KBM-7 (cell line): Measurements from ENCODE around the gene USP21.
A peak's percentile ranks its signal among the peaks of the same experiment; 100 is the strongest.

Source experiments
- DNase-seq: peaks from one replicate; pipeline ENCODE4 v3.0.0-alpha.2; 2015
- in situ Hi-C: fragments of 300-500 bp; cut with MboI; formaldehyde crosslinking; loops from 2 replicates; pipeline ENCODE4 v1.14.3; 2020; ENCODE audit warnings: low sequenced_read_pairs, low pct_unique_long_range_greater_than_20kb, mixed read lengths

The USP21 gene

DNA sequence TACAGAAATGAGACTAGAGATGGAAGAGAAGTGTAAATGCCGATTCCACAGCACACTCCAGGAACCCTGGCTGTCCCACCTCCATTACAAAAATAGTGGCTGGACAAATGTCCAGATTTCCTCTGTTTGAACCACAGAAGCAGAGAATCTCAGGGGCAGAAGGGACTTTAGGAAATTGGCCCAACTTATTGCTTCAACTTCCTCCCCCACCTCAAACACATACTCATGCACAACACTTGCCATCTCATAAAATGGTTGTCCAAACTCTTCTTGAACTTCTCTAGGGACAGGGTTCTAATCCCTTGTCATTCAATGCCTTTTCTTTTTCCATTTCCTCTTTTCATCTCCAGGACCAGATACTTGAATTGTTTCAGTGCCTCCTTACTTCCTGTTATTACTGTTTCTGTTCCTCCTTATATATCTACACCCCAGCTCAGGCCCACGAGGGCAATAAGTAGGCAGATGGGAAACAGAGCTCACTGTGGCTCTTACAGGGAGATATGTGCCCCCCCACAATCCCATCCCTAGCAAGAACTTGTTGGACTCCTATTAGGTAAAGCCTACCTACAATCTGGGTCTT, 26.5 kb downstream of the USP21 start:
- in situ Hi-C loops = loop anchor here (25.0 kb wide), 1 partner anchor 201 kb away; no protein-coding TSS in a partner anchor
- DNase-seq = peak; percentile 87

DNA sequence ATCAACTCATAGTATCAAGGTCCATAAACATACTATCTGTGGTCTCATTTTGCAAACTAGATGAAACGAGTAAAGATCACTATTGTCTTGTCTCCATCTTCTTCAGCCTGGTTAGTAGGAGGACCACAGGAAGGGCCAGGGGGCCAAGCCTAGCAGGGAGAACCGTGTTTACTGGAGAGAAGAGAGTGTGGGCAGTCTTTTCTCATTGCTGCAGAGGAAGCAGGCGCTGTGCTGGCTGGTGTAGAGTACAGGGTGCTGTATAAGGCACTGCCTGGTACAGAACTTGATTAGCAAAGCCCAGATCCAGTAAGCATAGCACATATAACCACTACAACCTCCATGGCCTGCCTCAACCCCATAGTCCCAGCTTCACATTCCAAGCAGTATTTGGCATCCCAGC, 28.0 kb downstream of the USP21 start:
- DNase-seq = no peak
- in situ Hi-C loops = loop anchor here (25.0 kb wide), 1 partner anchor 200 kb away; no protein-coding TSS in a partner anchor

DNA sequence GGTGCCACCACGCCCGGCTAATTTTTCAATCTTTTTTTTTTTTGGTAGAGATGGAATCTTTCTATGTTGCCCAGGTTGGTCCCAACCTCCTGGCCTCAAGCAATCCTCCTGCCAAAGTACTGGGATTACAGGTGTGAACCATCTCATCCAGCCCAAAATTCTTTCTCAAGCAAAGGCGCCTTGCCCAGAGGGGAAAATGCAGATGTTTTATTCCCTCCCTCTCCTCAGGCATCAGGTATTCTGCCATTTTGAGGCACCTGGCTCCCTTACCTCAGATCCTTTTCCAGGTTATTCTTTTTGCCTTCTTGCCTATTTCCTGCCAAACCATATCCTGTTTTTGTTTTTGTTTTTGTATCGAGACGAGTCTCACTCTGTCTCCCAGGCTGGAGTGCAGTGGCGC, 29.1 kb downstream of the USP21 start:
- in situ Hi-C loops = loop anchor here (25.0 kb wide), 1 partner anchor 199 kb away; no protein-coding TSS in a partner anchor

DNA sequence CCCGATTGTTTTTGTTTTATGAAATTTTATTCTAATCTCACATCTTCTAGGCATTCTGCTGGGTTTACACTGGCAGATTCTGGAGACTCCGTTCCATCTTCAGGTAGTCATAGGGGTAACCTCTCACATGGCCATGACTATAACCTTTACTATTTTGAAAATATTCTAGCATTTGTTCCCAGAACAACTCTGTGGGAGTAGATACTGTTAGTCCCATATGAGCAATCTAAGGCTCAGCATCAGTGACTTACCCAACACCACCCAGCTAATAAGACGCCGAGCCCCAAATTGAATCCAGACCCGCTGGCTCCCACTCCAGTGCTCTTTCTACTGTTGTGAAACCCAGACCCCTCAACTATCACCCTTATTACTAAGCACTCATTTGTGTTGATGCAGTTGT, 29.7 kb downstream of the USP21 start:
- in situ Hi-C loops = loop anchor here (25.0 kb wide), 1 partner anchor 198 kb away; no protein-coding TSS in a partner anchor
- no peak for DNase-seq

More for the DNA sequence above, 29.1 kb downstream of the USP21 start:
- DNase-seq = no peak

DNA sequence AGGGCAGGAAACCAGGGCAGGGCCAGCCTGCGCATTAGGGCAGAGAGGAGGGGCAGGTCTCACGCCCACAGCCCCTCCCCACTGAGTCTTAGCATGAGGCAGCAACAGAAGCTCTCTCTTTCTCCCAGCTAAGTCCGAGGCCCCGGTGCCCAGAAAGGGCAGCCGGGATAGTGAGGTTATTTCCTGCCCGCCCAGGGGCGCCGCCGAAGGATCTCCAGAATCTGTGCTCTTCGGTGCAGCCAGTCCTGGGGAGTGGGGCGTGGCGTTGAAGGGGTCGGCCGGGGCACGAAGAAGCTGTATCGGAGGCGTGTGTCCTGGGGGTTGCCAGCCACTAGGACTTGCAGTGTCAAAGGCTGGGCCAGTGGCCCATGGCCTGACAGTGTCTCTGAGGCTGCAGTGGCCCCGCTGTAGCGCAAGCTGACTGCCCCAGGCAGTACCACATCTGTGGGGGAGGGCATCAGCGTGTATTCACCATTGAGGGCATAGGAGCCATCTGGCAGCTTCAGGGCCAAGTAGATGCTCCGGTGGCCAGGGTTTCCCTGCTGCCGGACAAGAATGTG, 31.7 kb downstream of the USP21 start:
- in situ Hi-C loops = loop anchor here (25.0 kb wide), 1 partner anchor 196 kb away; no protein-coding TSS in a partner anchor
- no peak for DNase-seq

DNA sequence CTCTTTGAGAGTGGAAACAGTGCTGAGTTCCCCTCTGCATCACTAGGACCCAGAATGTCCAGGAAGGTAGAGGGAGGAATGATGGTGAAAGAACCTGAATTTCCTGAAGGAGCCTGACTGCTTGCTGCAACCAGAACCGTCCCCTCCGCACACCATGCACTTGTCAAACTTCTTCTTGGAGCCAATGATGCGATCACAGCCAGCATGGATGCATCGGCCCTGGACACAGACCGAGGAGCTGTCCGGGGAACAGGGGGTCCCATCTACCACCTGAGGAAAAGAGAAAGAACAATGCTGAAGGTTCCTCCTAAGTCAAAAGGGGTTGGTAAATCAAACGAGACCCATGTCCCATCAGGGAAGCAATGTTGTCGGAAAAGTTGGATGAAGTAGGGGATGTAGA, 32.7 kb downstream of the USP21 start:
- in situ Hi-C loops = loop anchor here (25.0 kb wide), 1 partner anchor 195 kb away; no protein-coding TSS in a partner anchor
- DNase-seq = no peak

DNA sequence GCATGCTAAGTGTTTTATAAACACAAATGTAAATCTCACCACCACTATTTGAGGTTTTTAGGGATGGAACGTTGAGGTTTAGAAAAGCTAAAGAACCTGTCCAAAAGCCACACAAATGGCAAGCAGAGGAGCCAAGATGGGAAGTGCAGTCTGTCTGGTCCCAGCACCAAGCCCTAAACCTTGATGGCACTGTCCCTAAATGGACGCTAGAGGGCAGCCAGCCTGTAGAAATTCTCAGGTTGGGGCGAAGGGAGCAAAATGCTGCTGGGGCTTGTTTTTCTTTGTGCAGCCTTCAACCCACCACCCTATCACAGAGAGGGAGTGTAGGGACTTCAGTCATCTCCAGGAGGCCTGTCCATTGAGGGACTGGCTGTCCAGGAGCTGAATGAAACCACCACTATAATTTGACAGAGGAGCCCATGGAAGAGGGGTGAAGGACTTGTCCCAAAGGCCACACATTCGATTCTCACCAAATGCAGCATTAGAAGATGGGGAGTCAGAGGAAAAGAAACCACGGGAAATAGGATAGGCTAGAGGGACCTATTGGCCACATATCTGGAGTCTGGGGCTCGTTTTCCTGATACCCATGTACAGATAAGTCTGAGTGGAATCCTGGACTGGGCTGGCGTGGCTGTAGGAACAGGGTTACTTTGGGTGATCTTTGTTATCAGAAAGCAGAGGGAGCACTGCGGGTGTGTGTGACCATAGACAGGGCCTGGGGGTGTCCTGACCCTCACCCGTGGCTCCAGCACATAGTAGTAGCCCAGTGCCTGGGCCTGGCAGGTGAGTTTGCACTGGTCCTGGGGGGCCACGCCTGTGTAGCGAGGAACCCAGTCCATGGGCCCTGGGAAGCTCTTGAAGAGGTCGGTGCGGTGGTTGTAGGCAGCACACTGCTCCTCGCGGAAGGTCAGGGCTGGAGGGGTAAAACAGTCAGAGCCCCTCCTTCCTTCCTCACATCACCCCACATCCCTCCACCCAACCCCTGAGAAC, 33.5 kb downstream of the USP21 start:
- peak; percentile 86 for DNase-seq
- in situ Hi-C loops = loop anchor here (25.0 kb wide), 1 partner anchor 195 kb away; no protein-coding TSS in a partner anchor

DNA sequence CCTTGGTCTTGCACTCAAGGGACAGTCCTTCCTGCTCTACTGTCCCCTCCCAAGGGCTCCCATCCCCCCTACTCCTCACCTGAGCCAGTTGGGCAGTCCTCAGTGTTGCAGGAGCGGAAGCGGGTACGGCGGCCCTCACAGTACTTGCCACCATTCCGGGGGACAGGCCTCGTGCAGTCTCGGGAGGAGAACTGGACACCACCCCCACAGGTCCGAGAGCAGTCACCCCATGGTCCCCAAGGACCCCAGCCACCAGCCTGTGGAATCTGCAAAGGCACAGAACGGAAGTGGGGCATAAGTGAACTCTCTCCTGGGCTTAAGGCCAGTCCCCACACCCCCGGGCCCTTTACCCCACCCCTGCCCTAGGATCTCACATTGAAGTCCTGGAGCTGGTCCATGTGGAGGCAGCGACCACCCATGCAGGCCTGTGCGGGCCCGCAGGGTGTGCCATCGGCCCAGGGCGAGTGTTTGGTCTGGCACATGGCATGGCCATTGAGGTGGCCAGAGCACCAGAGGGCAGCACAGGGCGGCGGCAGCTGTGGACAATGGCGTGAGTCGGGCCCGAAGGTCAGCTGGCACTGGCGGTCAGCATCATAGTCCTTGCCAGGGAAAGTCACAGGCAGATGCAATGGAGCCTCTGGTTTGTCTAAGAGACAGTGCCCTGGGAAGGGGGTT, 34.4 kb downstream of the USP21 start:
- no peak for DNase-seq
- in situ Hi-C loops = loop anchor here (25.0 kb wide), 1 partner anchor 194 kb away; no protein-coding TSS in a partner anchor

DNA sequence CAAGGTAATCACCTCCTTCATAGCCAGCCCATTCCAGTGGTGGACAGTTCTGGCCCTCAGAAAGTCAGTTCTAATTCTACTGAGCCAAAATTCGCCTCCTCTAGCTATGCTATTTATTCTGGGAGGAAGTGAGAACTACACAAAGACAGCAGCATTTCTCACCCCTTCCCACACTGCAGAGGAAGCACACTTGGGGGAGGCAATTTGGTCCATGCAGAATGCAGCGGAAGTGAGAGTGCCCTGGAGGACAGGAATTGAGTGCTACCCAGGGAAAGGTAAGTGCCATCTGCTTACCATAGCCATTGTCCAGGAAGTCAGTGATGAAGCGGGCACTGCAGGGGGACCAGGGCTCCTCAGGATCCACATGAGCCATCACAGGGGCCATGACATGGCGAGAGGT, 35.9 kb downstream of the USP21 start:
- DNase-seq = peak; percentile 19
- in situ Hi-C loops = loop anchor here (25.0 kb wide), 1 partner anchor 192 kb away; no protein-coding TSS in a partner anchor

DNA sequence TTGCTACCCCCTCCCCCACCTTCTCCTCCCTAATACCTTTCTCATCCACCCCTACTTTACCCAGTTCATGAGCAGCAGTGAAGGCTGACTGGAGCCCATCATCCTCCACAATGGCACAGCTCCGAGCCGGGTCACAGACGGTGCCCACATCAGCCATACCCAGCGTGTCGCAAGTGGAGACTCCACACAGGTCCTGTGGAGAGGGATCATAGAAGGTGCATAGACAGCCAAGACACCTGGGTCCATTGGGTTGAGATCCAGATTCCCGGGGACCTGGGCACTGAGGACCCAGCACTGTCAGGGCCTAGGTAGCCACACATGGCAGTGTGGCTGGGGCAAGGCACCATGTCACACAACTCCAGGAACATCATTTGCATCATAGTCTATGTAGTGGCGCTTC, 36.8 kb downstream of the USP21 start:
- in situ Hi-C loops = loop anchor here (25.0 kb wide), 1 partner anchor 191 kb away; no protein-coding TSS in a partner anchor

DNA sequence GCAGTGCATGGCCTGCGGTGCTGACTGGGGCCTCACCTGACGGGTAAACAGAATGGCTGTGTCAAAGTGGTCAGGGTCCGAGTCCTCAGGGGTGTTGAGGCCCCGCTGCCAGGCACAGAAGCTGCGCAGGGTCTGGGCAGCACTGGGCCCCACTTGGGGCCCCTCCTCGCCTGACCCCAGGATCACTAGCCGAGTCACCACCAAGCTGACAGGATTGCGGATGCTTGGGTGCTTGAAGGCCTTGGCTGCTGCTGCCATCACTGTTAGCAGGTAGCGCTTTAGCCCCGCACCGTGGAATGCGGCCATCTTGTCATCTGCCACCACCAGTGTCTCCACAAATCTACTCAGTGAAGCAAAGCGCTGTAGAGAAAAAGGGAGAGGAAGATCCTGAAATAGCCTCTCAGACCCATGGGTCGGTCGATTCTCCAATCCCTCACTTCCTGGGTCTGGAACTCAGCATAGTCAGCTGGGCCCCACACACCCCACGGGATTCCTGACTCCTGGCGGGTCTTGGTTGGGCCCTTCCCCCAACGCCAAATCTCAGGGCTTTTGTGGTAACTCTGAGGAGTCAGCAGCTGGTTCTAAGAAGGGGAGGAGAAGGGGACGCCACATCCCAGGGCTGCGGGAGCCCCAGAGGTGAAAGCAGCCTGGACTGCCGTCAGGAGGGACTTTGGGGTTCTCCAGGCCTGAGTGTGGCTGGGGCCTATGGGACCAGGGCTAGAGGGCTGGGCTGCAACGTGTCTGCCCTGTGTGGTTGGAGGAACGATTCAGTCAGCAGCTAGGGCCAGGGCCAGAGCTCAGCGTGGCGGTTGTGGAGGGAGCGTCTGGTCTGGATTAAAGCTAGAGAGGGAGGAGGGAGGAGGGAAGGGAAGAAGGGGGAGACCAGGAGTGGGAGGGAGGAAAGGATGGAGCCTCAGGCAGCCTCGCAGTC, 37.5 kb downstream of the USP21 start:
- in situ Hi-C loops = loop anchor here (25.0 kb wide), 1 partner anchor 191 kb away; no protein-coding TSS in a partner anchor
- DNase-seq = no peak

More for the DNA sequence above, 36.8 kb downstream of the USP21 start:
- no peak for DNase-seq

DNA sequence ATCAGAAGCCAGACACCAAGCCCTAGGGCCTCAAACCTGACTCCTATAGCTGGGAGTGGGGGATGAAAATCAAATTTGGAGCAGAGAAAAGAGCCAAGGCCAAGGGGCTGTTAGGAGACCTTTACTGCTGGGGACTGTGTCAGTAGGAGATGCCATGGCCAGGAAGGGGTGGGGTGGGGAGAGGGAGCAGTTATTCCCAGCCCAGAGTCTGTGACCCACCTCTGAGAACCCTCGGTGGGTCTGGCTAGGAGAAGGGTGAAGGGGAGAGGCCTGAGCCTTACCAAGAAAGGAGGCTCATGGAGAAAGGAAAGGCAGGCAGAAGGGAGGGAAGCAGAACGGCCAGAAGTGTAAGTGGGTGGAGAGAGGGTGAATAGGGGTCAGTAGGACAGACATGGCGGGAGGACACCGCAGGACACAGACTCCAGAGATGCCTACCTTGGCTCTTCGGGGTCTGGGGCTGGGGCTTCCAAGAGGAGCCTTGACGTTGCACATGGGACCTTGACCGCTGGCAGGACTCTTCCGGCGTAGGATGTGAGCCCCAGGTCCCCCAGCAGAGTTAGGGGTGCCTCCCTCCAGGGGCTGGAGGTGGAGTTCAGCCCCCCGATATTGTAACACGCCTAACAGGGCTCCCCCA, 38.4 kb downstream of the USP21 start:
- in situ Hi-C loops = loop anchor here (25.0 kb wide), 1 partner anchor 190 kb away; no protein-coding TSS in a partner anchor
- no peak for DNase-seq

DNA sequence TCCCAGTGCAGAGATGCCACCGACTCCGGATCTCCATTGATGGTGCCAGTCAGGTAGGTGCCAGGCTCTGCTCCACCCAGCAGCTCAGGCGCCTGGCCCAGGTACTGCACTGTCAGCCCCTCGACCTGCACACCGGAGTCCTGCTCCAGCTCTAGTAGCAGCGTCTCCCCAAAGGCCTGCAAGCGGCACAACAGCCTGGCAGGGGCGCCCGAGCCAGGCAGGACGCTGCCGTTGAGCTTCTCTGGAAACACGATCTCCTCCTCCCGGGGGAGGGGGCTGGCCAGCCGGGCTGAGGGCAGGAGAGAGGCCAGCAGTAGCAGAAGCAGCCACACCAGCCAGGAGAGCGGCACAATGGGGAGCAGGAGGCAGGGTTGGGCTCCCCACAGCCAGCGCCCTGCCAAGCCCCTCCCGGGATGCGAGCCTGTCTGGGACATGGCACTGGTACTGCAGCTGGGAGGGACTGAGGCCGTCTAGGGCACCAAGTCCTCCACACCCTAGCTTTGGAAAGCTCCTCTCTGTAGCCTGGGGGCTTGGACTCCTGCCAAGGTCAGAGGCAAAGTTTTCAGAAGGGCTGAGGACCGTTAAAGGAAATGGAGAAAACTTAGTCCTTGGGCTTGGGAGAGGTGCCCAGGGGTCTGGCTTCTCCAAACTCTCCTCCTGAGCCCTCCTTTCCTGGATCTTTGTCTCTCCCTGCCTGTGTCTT, 39.0 kb downstream of the USP21 start:
- no peak for DNase-seq
- in situ Hi-C loops = loop anchor here (25.0 kb wide), 1 partner anchor 189 kb away; no protein-coding TSS in a partner anchor

DNA sequence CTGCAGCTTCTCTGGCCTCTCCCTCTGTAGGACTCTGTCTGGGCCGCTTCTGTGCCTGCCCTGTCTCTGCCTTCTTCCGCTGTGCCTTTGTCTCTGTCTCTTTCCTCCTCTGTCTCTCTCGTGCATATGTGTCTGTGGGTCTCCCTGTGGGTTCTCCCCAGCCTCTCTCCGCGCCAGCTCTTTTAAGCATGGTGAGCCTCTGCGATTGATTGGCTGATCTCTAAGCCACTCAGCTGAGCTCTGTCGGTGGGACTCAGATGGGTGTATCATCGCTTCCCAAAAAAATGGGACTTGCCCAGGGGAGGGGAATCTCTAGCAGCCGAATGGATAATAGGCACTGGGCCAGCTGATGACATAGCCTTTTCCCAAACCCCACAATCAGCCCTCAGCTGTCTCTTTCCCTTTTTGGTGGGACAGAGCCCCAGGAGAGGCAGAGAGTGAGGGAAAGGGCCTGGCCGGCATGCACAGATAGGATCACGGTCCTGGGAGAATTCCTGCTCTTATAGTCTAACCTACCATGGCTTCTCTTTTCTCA, 39.7 kb downstream of the USP21 start, which contains the start of gene ADAMTS4:
Gene ADAMTS4 (minus strand): TSS at position 158 of the 535 bp plus-strand sequence. CDS start 427 bp downstream, outside the sequence.
- in situ Hi-C loops = loop anchor here (25.0 kb wide), 1 partner anchor 188 kb away; no protein-coding TSS in a partner anchor
- DNase-seq = no peak

DNA sequence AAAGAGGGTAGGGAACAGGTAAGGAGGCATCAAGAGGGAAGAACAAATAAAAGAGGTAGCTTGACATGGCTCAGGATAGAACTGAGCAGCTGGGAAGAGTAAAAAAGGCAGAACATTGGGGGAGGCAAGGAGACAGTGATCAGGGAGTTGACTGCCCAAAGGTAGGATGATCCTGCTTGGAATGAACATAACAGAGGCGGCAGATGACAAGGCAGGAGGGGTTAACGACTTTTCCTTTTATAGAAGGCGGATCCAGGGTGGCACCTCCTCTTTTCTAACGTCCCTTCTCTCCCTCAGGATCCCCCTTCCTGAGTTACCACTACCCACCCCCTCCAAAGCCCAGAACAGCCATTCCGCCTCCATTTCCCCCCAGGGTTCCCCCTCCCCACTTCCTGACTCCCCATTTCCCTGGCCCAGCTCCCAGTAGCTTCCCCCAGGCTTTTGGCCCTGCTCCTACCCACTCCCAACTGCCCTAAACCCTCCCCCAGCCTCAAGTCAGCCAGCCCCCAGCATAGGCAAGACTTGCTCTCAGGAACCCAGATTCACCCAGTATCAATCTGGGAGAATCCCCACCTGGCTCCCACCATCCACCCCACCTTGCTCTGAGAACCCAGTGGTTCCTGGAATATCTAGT, 40.3 kb downstream of the USP21 start:
- in situ Hi-C loops = loop anchor here (25.0 kb wide), 1 partner anchor 188 kb away; no protein-coding TSS in a partner anchor
- no peak for DNase-seq
